COLO668 (cell line): ENCODE measurements around the gene CDC14A.

ENCODE experiments used
- DNase-seq: peaks from one replicate; lab custom pipeline; 2025; ENCODE audit not compliant: unreplicated experiment; lab: John Stamatoyannopoulos, UW

CDC14A gene

DNA sequence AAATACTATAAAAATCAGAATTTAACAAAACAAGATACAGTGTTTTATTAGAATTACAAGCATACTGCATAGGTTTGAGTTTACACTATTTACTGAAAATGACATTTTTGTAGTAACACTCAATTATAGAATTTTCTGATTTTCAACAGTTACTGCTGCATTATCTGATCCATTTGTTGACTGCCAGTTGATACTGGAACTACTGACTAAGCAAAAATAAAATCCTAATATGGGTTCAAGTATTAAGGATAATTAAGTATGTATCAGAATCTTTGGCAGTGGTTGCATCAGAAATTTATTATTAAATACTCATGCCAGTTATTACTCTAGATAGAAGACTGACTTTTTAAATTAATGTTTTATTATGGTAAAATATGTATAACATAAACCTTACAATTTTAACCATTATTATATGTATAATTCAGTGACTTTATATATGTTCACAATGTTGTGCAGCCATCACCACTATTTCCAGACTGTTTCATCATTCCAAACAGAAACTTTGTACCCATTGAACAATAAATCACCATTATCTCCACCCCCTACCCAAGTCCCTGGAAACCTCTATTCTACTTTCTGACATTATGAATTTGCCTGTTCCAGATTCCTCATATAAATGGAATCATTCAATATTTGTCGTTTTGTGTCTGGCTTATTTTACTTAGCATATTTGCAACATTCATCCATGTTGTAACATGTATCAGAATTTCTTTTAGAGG is 127.5 kb downstream of the CDC14A start:
- no peak for DNase-seq

DNA sequence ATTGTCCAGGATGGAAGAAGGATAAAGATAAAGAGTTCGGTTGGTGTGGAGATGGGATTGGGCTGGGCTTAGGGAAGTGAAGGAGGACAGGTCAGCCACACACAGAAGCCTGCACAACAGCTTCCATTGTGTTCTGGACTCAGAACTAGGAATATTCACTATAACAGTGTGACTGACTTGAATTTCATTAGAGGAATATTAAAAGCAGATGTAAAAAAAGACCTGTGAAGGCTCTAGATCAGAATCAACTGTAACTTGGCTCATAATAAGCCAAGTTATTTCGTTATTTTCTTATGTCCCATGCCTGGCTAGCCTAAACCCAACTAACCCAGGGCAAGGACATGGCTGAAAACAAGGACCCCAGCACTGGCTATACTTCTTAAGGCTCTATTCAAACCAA is 129.0 kb downstream of the CDC14A start:
- no peak for DNase-seq

DNA sequence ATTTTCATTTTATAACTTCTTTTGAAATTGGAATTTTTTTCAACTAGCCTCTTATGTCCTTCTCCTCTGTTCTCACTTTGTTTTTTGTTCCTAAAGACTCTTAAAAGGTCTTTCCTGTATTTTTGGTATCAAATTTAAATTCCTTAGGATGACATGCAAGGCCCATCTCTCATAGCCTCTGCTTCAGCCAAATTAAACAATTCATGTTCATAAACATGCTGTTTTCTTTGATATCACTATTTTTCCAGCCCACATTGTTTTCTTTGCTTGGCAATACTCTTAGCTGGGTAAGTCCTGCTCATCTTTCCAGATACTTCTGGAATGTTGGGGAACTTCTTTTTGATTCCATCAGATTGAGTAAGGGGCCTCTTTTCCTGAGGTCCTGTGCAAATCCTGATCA is 129.9 kb downstream of the CDC14A start:
- no peak for DNase-seq

DNA sequence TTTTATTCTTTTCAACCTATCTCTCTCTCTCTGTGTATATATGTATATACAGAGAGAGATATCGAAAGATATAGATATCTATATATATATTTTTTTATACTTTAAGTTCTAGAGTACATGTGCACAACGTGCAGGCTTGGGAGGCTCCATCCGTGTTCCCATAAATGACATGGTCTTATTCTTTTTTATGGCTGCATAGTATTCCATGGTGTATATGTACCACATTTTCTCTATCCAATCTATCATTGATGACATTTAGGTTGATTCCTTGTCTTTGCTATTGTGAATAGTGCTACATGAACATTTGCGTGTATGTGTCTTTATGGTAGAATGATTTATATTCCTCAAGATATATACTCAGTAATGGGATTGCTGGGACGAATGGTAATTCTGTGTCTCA is 130.4 kb downstream of the CDC14A start:
- DNase-seq: no peak

DNA sequence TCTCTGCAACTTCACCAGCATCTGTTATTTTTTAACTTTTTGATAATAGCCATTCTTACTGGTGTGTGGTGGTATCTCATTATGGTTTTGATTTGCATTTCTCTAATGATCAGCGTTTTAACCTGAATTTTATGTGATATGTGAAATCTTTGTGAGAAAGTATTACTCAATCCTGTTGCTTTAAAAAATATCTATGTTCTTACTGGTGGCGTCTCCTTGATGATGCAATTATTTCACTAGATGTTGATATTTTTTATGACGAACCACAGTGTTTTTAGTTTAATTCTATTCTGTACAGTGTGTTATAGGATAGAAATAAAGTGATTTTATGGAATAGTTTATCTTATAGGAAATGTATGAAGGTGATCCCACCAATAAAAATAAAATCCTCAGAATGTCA is 130.9 kb downstream of the CDC14A start:
- no peak for DNase-seq

DNA sequence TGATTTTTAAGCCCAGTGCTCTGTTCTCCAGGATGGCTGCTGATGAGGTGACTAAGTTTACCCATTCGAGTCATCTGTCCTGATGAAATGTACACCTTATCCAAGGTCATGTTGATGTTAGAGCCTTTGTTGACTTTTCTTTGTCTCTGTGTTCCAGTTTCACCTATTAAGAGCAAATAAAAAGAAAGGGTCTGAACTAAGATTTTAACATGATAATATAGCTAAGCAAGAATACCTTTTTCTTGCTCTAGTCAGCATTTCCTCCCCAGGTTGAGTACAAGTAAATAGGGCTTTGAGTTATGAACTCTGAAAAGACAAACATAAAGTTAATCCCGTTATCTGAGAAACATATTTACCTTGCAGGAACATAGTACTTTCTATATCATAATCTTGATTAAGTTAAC is 133.6 kb downstream of the CDC14A start:
- no peak for DNase-seq

DNA sequence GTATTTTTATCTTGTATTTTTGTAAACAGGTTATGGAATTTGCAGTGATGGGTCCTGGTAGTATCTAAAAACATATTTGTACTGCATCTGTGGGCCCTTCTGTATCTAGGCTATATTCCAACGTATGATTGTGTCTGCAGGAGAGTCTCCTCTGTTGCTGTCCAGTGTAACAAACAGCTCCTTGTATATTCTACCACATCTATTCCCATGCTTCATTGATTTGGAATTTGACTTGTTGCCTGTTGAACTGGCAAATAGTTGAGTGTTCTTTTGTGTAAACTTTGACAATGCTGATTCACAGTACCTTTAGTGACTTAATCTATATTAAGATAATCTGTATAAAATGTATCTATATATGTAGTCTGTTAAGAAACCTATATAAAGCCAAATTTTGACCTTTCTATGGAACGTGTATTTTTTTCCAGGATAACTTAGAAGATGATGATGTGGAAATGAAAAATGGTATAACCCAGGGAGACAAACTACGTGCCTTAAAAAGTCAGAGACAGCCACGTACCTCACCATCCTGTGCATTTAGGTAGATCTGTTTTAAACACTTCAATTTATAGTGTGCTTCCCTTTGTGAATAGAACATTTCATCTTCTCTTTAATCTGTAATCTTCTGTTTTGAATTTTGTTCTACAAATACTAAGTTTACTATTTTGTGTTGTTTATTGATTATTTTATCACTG is 142.2 kb downstream of the CDC14A start:
- no peak for DNase-seq

DNA sequence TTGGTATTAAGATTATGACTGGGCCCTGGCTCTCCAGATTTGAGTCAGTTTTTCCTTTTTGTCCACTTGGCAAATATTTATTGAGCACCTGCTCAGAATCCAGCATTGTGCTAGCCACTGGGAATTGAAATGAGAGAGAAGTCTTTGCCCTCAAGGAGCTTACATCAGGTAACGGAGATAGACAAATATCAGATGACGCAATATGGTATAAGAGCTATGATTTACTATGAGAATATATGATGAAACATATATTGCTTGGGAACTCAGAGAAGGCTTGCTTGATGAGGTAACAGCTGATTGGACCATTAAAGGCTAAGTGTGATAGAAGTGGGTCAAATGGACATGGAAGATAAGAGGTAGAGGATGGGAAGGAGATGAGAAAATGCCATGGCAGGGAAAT is 144.6 kb downstream of the CDC14A start:
- DNase-seq: no peak

DNA sequence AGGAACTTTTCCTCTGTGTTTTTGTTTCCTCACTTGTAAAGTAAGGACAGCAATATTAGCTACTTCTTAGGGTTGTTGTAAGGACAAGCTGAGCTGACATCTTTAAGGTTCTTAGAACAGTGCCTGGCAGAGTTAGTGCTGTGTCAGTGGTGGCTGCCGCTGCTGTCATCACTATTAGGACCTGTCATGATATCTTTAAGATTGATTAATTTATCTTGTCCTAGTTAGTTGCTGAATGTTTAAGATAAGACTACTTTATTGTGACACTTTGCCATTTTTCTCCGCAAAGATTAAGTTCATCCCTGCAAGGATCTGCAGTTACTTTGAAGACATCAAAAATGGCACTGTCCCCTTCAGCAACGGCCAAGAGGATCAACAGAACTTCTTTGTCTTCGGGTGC is 145.5 kb downstream of the CDC14A start:
- DNase-seq: no peak

DNA sequence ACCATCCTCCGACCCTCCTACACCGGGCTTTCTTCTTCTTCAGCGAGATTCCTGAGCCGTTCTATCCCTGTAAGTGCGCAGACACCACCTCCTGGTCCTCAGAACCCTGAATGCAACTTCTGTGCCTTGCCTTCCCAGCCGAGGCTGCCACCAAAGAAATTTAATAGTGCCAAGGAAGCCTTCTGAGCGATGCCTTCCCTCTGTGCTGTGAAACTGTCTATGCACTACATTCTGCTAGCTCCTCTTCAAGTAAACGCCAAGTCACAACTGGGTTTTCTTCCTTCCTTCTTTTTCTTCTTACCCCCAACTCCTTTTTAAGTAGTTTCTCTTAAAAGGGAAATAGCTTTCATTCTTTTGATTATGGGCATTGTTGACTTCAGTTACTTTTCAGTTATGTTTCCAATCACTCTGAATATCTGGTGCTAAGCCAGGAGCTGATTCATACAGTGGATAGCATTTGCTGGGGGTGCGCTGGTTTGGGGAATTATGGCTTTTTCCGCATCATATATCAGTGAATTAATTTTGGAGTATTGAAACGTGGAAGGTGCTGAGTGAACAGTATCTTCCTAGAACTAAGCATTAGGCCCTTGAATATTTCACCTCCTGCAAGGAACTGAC is 147.0 kb downstream of the CDC14A start:
- DNase-seq: no peak

DNA sequence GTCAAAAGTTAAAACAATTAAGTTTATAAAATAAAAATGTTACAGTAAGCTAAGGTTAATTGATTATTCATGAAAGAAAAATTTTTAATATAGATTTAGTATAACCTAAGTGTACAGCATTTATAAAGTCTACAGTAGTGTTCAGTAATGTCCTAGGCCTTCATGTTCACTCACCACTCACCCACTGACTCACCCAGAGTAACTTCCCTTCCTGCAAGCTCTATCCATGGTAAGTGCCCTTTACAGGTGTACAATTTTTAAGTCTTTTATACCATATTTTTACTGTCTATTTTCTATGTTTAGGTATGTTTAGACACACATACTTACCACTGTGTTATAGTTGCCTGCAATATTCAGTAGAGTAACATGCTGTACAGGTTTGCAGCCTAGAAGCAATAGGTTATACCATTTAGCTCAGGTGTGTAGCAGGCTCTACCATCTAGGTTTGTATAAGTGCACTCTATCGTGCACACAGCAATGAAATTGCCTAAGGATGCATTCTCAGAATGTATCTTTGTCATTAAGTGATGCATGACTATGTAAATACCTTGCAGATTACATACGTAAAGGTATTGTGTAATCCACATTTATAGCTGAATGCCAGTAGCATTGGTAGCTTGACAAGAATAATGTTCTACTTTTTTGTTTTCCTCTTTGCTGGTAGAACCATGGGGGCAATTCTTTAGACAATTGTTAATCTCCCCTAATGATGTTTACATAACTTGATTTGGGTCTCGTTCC is 149.9 kb downstream of the CDC14A start:
- DNase-seq: peak; percentile 24

DNA sequence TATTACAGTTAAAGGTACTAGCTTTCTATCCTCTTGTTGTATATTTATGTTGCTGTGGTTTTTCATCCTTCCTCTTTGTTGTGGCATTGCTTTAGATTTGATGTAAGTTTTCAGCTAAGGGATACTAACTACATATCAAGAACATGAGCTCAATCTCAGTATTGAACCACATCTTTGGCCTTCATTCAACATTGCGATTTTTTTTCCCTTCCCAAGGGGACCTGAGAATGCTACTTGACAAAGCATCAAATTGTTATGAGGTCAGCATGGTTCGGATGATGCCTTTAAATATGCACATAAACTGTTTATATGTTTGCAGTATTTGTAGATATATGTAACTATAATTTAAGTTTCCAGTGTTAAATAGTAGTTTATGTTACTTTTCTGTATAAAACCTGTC is 153.9 kb downstream of the CDC14A start:
- DNase-seq: no peak

DNA sequence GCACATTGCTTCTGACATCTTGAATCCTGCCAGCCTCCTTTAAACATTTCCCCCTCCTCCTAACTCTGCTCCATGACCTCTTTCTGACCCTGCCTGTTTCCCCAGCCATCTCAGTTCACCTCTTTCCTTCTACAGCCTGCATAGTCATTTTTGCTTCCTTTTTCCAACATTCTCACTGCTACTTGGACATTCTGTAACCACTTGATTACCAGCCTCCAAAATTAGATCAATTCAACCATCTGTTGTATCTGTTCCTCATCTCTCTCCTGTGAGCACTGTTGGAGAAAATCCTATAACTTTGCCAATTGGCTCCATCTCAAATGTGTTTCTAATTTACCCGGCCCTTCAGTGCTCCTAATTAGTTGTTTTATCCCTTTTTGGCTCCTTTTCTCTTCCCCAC is 158.1 kb downstream of the CDC14A start:
- DNase-seq: no peak

DNA sequence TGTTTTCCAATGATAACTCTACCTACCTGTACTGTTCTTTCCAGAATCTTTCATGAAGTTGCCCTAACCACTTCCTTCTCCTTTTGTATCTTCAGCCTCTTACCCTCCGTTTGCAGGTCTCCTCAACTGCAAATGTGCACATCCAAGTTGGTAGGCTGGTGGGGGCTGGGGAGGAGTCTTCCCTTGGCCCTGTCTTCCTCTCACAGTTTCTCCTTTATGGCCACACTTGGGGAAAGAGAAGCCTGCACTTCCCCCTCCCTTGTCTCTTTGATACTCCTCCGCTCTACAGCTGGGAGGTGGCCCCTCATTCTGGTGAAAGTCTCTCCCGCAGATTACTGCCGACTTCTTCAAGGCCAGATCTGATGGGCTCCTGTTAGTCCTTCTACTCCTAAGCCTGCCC is 158.8 kb downstream of the CDC14A start:
- DNase-seq: no peak

DNA sequence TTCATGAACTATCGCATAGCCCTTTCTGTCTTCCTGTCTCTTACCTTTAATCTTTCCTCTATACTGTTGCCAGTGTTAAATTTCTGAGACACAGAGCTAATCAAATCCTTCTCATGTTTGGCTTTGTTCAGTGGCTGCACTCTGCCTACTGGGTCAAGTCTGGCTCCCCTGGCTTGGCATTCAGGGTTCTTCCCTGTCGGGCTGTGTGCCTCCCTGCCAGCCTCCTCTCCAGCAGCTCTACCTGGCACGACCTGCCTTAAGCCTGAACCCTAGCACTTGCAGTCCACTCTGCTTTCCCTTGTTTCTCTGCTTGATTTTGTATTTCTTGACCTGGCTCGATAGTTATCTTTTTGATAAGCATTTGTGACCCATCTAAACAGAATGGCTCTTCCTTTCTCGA is 159.5 kb downstream of the CDC14A start:
- no peak for DNase-seq

DNA sequence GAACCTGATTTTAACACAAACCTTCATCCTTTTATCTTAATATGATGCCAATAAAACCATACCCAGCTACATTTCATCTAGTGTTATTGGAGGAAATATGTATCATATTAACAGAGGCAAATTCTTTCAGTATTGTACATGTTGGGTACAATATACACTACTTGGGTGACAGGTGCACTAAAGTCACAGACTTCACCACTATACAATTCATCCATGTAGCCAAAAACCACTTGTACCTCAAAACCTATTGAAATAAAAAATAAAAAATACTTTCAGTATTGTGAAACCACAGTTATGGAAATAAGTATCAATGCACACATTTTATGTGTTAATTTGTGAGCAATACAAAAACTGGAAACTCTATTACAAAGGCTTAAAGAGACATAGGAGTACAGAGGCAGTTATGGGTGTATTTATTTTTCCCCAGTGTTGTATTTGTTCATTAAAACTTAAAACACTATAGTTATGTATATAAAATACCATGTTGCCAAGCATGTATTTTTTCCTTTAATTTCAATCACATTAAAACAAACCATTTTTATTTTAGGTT is 160.6 kb downstream of the CDC14A start:
- DNase-seq: no peak

DNA sequence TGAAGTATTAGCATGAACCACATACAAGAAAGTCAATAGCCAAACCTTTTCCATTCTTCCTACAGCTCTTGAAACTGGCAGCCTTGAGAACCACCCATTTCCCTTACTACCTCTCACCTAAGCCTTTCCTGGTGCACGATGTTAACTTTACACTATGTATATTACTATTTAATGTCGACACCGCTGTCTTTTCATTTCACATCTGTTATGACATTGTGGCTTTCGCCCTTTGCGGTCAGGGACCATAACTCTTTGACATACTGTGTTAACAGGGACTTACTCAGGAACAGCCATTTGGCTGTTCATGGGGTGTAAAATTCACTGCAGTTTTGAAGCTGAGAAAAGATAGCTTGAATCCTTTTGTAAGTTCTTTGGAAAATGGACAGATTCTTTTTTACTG is 164.6 kb downstream of the CDC14A start:
- DNase-seq: no peak

DNA sequence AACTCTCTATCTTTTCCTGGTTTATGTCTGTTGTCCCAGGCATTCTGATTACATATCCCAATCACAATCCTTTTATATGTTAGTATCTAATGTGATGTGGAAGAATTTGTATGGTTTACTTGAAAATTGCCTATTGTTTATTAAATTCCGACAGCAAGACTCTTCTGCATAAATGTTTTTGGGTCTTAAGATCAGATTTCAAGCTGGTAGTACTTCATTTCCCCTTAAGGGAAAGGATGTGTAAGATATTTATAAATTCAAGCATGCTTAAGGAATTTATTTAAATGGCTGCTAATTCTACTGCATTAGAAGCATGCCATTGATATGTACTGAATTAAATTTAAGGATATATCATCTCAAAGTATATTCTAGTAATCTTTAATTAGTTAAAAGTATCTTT is 165.2 kb downstream of the CDC14A start:
- no peak for DNase-seq

DNA sequence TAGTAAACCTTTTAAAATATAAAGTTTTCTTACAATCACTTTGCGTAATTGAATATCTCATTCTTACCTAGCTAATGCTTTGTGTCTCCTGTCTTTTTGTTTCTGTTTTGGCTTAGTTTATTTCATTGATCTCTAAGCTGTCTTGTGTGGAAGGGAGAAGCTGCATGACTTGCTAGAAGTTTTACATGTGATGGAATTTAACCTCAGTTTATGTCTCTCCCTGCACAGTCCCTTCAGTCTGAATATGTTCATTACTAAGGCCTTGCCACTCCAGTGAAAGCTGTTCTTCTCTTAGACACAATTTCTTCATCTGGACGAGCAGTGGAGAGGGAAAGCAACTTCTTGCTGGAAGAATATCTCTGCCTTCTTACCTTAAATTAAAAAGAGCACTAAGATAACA is 165.7 kb downstream of the CDC14A start:
- DNase-seq: no peak

DNA sequence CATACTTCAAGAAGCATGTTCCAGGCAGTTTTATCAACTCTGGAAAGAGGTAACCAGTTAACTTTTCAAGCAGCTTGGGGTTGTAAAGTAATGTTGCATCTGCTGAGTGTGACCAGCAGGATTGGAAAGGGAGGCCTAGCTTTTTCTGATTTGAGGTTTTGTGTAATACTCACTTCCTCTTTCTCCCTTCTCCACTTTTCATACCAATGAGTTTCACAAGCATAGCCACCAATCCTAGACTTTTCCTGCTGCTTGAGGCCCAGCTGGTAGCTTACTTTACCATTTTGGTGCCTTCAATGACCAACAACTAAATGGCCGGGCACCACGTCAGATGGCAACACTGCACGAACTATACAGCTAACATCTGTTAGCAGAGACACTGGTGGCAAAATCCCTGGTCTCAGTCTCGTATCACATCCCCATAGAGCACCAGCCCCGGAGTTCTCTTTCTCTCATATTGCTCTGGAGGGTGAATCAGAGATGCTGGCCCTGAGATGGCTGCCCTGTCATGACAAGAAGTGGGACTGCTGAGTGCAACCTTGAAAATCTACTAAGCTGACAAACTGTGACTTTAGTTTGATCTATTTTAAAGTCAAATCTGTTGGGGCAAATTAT is 170.8 kb downstream of the CDC14A start:
- DNase-seq: no peak

DNA sequence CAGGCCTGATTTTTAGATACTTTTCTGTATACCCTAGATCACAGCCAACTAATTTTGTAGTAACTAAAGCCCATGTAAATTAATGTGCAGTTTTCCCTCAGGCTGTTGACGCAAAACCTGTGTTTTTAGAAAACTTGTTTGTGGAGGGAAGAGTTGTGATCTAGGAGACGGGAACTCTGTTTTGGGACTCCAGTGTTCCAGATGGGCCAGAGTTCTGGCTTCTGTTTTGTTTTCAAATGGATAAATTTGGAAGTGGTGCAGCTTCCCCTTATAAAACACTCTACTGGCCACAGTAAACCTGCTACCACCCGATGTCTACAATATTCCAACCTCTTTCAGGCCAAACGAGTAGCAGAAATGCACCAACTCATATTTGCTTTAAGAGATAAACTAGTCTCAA is 172.0 kb downstream of the CDC14A start:
- no peak for DNase-seq
